Breast epithelium (tissue), 3 donors: Measurements from ENCODE around the gene ANP32A.

ENCODE experiments used
- POLR2A ChIP-seq: fragments of 450-650 bp; IDR thresholded peaks from one replicate; pipeline ENCODE4 v1.6.1; 2016; ENCODE audit warnings: antibody characterized with exemption, mild to moderate bottlenecking, moderate library complexity
- POLR2AphosphoS5 ChIP-seq, 3 donors: sonication (generic); formaldehyde crosslinking; IDR thresholded peaks; one replicate each; pipeline ENCODE4 v1.6.1; 2017; ENCODE audit warnings: antibody characterized with exemption in 3 of 3
- TF ChIP-seq, protein P1 (sequence below), 3 donors: fragments of 450-650 bp; IDR thresholded peaks; one replicate each; pipeline ENCODE4 v1.5.1; 2016 to 2017; ENCODE audit warnings: antibody characterized with exemption in 3 of 3, mild to moderate bottlenecking in 3 of 3, moderate library complexity in 3 of 3

- TF ChIP-seq, protein P1, sequence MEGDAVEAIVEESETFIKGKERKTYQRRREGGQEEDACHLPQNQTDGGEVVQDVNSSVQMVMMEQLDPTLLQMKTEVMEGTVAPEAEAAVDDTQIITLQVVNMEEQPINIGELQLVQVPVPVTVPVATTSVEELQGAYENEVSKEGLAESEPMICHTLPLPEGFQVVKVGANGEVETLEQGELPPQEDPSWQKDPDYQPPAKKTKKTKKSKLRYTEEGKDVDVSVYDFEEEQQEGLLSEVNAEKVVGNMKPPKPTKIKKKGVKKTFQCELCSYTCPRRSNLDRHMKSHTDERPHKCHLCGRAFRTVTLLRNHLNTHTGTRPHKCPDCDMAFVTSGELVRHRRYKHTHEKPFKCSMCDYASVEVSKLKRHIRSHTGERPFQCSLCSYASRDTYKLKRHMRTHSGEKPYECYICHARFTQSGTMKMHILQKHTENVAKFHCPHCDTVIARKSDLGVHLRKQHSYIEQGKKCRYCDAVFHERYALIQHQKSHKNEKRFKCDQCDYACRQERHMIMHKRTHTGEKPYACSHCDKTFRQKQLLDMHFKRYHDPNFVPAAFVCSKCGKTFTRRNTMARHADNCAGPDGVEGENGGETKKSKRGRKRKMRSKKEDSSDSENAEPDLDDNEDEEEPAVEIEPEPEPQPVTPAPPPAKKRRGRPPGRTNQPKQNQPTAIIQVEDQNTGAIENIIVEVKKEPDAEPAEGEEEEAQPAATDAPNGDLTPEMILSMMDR (IDR thresholded peaks at IDR 0.05), result no peak
- TF ChIP-seq POLR2AphosphoS5 (IDR thresholded peaks at IDR 0.05), result no peak
- TF ChIP-seq POLR2A, result no peak
These were observed 14.3 kb downstream of the ANP32A start for GRCh38 chr15:68806220-68807060.
